Glutamatergic neuron (in vitro differentiated cells): Measurements from ENCODE around the gene NBEAL2. TPM values are rescaled to one million over a fixed set of nuclear protein-coding genes. Genes with fewer than 3 reads are reported as not detected.

Experiments
- DNase-seq: peaks from one replicate; pipeline ENCODE4 v3.0.0; 2022
- H3K27ac Mint-ChIP-seq: one replicate; pipeline ENCODE4 v1.8.0; 2020; ENCODE audit warnings: mild to moderate bottlenecking, mixed read lengths, inconsistent platforms; ENCODE audit not compliant: unreplicated experiment
- H3K27me3 Mint-ChIP-seq: one replicate; pipeline ENCODE4 v1.8.0; 2020; ENCODE audit warnings: mild to moderate bottlenecking, moderate library complexity, mixed read lengths, inconsistent platforms; ENCODE audit not compliant: unreplicated experiment
- H3K36me3 Mint-ChIP-seq: one replicate; pipeline ENCODE4 v1.8.0; 2020; ENCODE audit warnings: mild to moderate bottlenecking, mixed read lengths, inconsistent platforms; ENCODE audit not compliant: unreplicated experiment
- H3K4me1 Mint-ChIP-seq: one replicate; pipeline ENCODE4 v1.8.0; 2020; ENCODE audit warnings: mild to moderate bottlenecking, low read depth, mixed read lengths, inconsistent platforms; ENCODE audit not compliant: unreplicated experiment
- H3K4me3 Mint-ChIP-seq: one replicate; pipeline ENCODE4 v1.8.0; 2020; ENCODE audit warnings: mild to moderate bottlenecking, mixed read lengths, inconsistent platforms; ENCODE audit not compliant: unreplicated experiment
- H3K9me3 Mint-ChIP-seq: one replicate; pipeline ENCODE4 v1.8.0; 2020; ENCODE audit warnings: mild to moderate bottlenecking, moderate library complexity, mixed read lengths, inconsistent platforms; ENCODE audit not compliant: unreplicated experiment
- total RNA-seq: library from RNA; stranded (reverse); fragmentation: NEBNext Ultra II Directional; extraction: Animal tissue kit (Norgen Biotek cat#: 25700); gene quantifications from one replicate; pipeline ENCODE4 v1.2.1, GENCODE V29; 2021; ENCODE audit not compliant: unreplicated experiment
- TF ChIP-seq, protein P1 (sequence below): fragments of 200-600 bp; sonication (generic); IDR thresholded peaks from one replicate; pipeline ENCODE4 v1.5.0; 2021; ENCODE audit not compliant: partially characterized antibody, unreplicated experiment

The NBEAL2 gene
- total RNA-seq, 1 donor from 2014 or later, result 38.0 TPM

DNA sequence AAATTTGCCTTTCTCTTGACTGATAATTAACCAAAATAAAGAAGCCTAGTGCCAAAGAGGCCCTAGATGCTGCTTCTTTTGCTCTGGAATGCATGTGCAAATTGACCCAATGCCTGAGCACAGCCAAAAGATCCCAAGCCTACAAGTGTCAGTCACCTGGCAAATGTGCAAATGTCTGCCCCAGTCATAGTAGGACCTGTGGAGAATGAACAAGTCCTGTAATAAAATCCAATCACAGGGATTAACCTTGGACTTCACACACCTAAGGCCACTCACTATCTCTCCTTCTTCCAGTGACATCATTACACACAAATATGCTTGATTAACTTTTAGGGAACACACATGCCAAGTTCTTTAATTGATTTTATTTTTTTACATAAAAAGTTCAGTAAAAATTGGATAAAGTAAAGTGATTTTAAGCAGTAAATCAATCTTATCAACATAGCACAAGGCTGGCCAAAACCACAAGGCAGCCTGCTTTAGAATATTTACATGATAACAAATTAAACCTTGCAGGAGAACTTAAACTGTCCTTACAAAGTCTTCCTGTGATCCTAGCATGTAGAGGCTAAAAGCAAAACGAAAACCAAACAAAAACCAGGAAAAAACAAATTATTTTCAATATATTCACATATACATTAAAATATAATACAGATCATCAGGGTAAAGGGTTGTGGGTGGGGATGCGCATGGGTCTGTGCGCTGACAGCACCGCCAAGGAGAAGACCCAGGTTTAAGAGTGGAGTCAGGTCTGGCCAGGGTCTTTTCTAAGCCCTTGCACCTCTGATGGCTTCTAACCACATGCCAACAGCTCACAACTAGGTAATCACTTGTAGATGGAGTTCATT, 36.8 kb downstream of the NBEAL2 start:
- H3K36me3 Mint-ChIP-seq, result peaks cover 6% of the 10 kb centered on the region
- TF ChIP-seq, protein P1, sequence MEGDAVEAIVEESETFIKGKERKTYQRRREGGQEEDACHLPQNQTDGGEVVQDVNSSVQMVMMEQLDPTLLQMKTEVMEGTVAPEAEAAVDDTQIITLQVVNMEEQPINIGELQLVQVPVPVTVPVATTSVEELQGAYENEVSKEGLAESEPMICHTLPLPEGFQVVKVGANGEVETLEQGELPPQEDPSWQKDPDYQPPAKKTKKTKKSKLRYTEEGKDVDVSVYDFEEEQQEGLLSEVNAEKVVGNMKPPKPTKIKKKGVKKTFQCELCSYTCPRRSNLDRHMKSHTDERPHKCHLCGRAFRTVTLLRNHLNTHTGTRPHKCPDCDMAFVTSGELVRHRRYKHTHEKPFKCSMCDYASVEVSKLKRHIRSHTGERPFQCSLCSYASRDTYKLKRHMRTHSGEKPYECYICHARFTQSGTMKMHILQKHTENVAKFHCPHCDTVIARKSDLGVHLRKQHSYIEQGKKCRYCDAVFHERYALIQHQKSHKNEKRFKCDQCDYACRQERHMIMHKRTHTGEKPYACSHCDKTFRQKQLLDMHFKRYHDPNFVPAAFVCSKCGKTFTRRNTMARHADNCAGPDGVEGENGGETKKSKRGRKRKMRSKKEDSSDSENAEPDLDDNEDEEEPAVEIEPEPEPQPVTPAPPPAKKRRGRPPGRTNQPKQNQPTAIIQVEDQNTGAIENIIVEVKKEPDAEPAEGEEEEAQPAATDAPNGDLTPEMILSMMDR, result no peak
- no peak overlapping the region for H3K4me3 Mint-ChIP-seq
- peaks cover 3% of the 10 kb centered on the region for H3K4me1 Mint-ChIP-seq
- peaks cover 4% of the 10 kb centered on the region for H3K27me3 Mint-ChIP-seq
- H3K9me3 Mint-ChIP-seq, result peaks cover 1% of the 10 kb centered on the region
- DNase-seq, result no peak
- H3K27ac Mint-ChIP-seq, result peak overlapping the region; percentile 33

DNA sequence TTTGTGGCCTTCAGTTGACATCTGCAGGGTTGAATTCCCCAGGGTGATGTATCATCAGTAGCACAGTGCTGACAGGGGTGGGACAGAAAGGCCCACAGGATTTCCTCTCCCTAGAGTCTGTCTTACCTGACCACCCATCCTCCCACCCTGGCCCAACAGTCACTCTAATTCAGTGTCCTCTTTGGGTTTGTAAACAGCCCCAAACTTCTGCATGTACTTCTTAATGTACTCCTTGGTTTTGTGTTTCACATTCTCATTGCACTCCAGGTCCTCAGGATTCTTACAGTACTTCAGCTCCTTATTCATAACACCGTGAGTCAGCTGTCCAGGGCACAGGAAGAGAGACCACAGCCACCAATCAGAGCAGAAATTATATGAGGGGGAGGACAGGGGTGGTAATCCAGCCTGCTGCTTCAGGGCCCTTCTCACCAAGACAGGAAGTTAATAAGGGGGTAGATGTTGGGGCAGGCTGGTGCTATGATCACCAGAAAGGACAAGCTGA, 37.5 kb downstream of the NBEAL2 start:
- no peaks in the 10 kb centered on the region for H3K9me3 Mint-ChIP-seq
- no peak overlapping the region for H3K27ac Mint-ChIP-seq
- H3K4me3 Mint-ChIP-seq, result no peak overlapping the region
- TF ChIP-seq, protein P1, result no peak
- peaks cover under 1% of the 10 kb centered on the region for H3K27me3 Mint-ChIP-seq
- no peak for DNase-seq
- peaks cover 1% of the 10 kb centered on the region for H3K36me3 Mint-ChIP-seq
- peaks cover 3% of the 10 kb centered on the region for H3K4me1 Mint-ChIP-seq

DNA sequence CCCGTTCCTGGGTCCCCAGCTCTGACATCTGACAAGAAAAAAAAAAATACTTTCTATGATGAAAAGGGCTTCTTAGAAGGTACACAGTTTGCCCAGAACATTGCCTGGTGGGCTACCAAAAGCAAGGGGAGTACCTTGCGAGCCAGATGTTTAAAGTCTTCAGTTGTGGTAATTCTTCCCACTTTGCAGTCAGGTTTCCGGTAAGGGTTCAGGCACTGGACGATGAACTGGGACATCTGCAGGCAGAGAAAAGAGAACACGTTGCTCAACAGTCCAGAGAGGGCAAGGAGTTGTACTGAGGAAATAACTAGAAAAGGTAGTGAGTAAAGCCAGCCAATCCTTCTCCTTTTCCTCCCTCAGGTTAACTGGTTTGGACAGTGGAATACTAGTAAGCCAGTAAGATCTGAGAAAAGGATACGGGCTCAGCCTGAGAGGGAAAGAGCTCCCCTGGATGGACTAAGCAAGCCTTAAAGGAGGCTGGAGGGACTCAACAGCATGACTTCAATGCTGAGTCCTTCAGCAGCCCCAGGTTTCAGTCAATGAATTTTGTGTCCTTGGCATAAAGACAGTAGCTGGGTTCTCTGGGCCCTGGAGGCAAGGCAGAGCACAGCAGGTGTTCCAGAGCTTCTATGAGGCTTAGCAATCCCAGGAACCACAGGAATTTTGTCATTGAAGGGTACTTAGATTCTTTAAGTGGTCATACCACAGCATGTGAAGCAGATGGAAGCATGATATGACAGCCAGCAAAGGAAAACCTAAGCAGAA, 38.2 kb downstream of the NBEAL2 start:
- TF ChIP-seq, protein P1, result no peak
- no peaks in the 10 kb centered on the region for H3K27me3 Mint-ChIP-seq
- H3K4me3 Mint-ChIP-seq, result no peak overlapping the region
- no peaks in the 10 kb centered on the region for H3K9me3 Mint-ChIP-seq
- peaks cover 3% of the 10 kb centered on the region for H3K4me1 Mint-ChIP-seq
- no peaks in the 10 kb centered on the region for H3K36me3 Mint-ChIP-seq
- DNase-seq, result no peak
- no peak overlapping the region for H3K27ac Mint-ChIP-seq

DNA sequence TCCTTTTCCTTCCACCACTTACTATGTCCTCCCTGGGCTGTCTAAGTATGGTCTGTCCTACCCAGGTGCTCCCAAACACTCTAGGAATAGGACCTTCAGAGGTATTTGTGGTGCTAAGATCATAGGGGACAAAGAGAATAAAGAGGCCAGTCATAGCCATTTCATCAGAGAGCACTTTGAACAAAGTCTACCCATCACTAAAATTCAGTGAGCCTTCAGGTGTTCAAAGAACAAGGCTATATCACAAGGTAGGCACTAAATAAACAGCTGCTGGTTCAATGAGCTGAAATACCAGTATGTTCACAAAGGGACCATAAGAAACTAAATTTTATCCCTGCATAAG, 38.8 kb downstream of the NBEAL2 start:
- TF ChIP-seq, protein P1, result no peak
- peaks cover 3% of the 10 kb centered on the region for H3K4me1 Mint-ChIP-seq
- no peak overlapping the region for H3K4me3 Mint-ChIP-seq
- no peak for DNase-seq
- H3K9me3 Mint-ChIP-seq, result no peaks in the 10 kb centered on the region
- H3K27ac Mint-ChIP-seq, result no peak overlapping the region
- no peaks in the 10 kb centered on the region for H3K27me3 Mint-ChIP-seq
- no peaks in the 10 kb centered on the region for H3K36me3 Mint-ChIP-seq
